PFSK-1 (cell line): ENCODE measurements around the gene RIMS4.

Experiments
- REST ChIP-seq, 2 experiments: IDR thresholded peaks; 2 replicates each; pipeline versions ENCODE4 v1.6.1 to v1.8.0; 2011 to 2012; ENCODE audit warnings: low read depth in 2 of 2, low read length in 2 of 2, control low read depth in 1 of 2, inconsistent platforms in 1 of 2, mild to moderate bottlenecking in 1 of 2, moderate library complexity in 1 of 2; ENCODE audit not compliant: insufficient read depth in 1 of 2
- SIN3A ChIP-seq: IDR thresholded peaks from 2 replicates; pipeline ENCODE4 v1.6.1; 2012; ENCODE audit warnings: mild to moderate bottlenecking, low read length, moderate library complexity, borderline replicate concordance; ENCODE audit not compliant: insufficient read depth

- TF ChIP-seq REST (IDR thresholded peaks at IDR 0.05; ENCODE audit: insufficient read depth in 1 of 2, low read depth in 2 of 2, low read length in 2 of 2) (no peak), SIN3A (no peak)
Measured at GRCh38 chr20:44839481-44839880, 29.1 kb upstream of the RIMS4 start.
